Neural cell (in vitro differentiated cells): ENCODE measurements around the gene KRT6A. TPM values are rescaled to one million over a fixed set of nuclear protein-coding genes. Genes with fewer than 3 reads are reported as not detected.

ENCODE experiments used
- H2AFZ ChIP-seq: fragments of 200-600, 300-800 bp; sonication (generic), shearing (Covaris generic); 2 replicates; pipeline ENCODE4 v1.6.0; 2014; ENCODE audit warnings: low read depth, mild to moderate bottlenecking, antibody characterized with exemption, low read length, moderate library complexity
- H3F3A ChIP-seq: fragments of 200-600 bp; shearing (Covaris generic); 2 replicates; pipeline ENCODE4 v1.6.1; 2016; ENCODE audit warnings: mild to moderate bottlenecking, moderate library complexity, mixed read lengths, antibody characterized with exemption, low read length; ENCODE audit not compliant: insufficient read depth, poor library complexity, severe bottlenecking
- H3K27ac ChIP-seq: fragments of 200-600, 300-800 bp; sonication (generic), shearing (Covaris generic); 2 replicates; pipeline ENCODE4 v1.5.1; 2014; ENCODE audit warnings: mild to moderate bottlenecking, low read length, moderate library complexity
- H3K27me3 ChIP-seq: fragments of 300-800, 200-600 bp; sonication (generic), shearing (Covaris generic); 2 replicates; pipeline ENCODE4 v1.6.0; 2014; ENCODE audit warnings: mild to moderate bottlenecking, low read depth, low read length, moderate library complexity; ENCODE audit not compliant: insufficient read depth
- H3K36me3 ChIP-seq: fragments of 300-800, 200-600 bp; sonication (generic), shearing (Covaris generic); 2 replicates; pipeline ENCODE4 v1.5.1; 2014; ENCODE audit warnings: mild to moderate bottlenecking, antibody characterized with exemption, low read length, moderate library complexity; ENCODE audit not compliant: insufficient read depth
- H3K4me2 ChIP-seq: fragments of 300-800, 200-600 bp; sonication (generic), shearing (Covaris generic); 2 replicates; pipeline ENCODE4 v1.6.0; 2014; ENCODE audit warnings: mild to moderate bottlenecking, low read length
- H3K4me3 ChIP-seq: fragments of 300-800, 200-600 bp; sonication (generic), shearing (Covaris generic); 2 replicates; pipeline ENCODE4 v1.5.1; 2014; ENCODE audit warnings: mild to moderate bottlenecking, low read length, moderate library complexity
- H3K79me2 ChIP-seq: fragments of 200-600 bp; shearing (Covaris generic); replicated peaks from 2 replicates; pipeline ENCODE4 v1.6.0; 2014; ENCODE audit warnings: mild to moderate bottlenecking, low read length, moderate library complexity; ENCODE audit not compliant: insufficient read depth
- H3K9ac ChIP-seq: fragments of 300-800, 200-600 bp; sonication (generic), shearing (Covaris generic); 2 replicates; pipeline ENCODE4 v1.6.1; 2016; ENCODE audit warnings: mild to moderate bottlenecking, low read length, mixed read lengths
- H3K9me2 ChIP-seq: fragments of 200-600 bp; shearing (Covaris generic); 2 replicates; pipeline ENCODE4 v1.6.1; 2016; ENCODE audit warnings: mild to moderate bottlenecking, low read length, mixed read lengths; ENCODE audit not compliant: insufficient read depth
- H3K9me3 ChIP-seq: fragments of 200-600, 300-800 bp; sonication (generic), shearing (Covaris generic); 2 replicates; pipeline ENCODE4 v1.6.1; 2016; ENCODE audit warnings: mild to moderate bottlenecking, mixed run types, low read length, moderate library complexity, mixed read lengths
- H4K20me1 ChIP-seq: fragments of 200-600 bp; shearing (Covaris generic); 2 replicates; pipeline ENCODE4 v1.6.1; 2016; ENCODE audit warnings: mild to moderate bottlenecking, mixed run types; ENCODE audit not compliant: insufficient read depth
- EP300 ChIP-seq: fragments of 450-650 bp; conservative IDR thresholded peaks from 2 replicates; pipeline ENCODE4 v1.6.1; 2014; ENCODE audit warnings: antibody characterized with exemption, mild to moderate bottlenecking, moderate library complexity; ENCODE audit not compliant: poor library complexity, severe bottlenecking
- EZH2 ChIP-seq: fragments of 200-600, 300-800 bp; shearing (Covaris generic), sonication (generic); IDR thresholded peaks from 2 replicates; pipeline ENCODE4 v1.6.1; 2014; ENCODE audit warnings: antibody characterized with exemption, low read length, borderline replicate concordance, mild to moderate bottlenecking; ENCODE audit not compliant: insufficient read depth, poor library complexity, severe bottlenecking
- MXI1 ChIP-seq: fragments of 450-650 bp; conservative IDR thresholded peaks from 2 replicates; pipeline ENCODE4 v1.6.1; 2014; ENCODE audit warnings: antibody characterized with exemption, mild to moderate bottlenecking; ENCODE audit not compliant: poor library complexity, severe bottlenecking
- POLR2AphosphoS5 ChIP-seq: IDR thresholded peaks from 2 replicates; pipeline ENCODE4 v1.6.1; 2012
- RAD21 ChIP-seq: fragments of 450-650 bp; conservative IDR thresholded peaks from 2 replicates; pipeline ENCODE4 v1.6.1; 2014; ENCODE audit warnings: antibody characterized with exemption, mild to moderate bottlenecking, moderate library complexity
- SMC3 ChIP-seq: fragments of 450-650 bp; conservative IDR thresholded peaks from 2 replicates; pipeline ENCODE4 v1.6.1; 2014; ENCODE audit warnings: antibody characterized with exemption, mild to moderate bottlenecking, moderate library complexity; ENCODE audit not compliant: poor library complexity
- TAF1 ChIP-seq: IDR thresholded peaks from 2 replicates; pipeline ENCODE4 v1.6.1; 2012; ENCODE audit warnings: low read depth
- polyA plus RNA-seq: library from polyadenylated mRNA; depleted of rRNA; stranded (reverse); fragments of >200 nt; gene quantifications from 2 replicates; pipeline ENCODE4 v1.2.3, GENCODE V29; 2014
- TF ChIP-seq, protein P1 (sequence below): fragments of 450-650 bp; IDR thresholded peaks from 2 replicates; pipeline ENCODE4 v1.5.1; 2014; ENCODE audit warnings: antibody characterized with exemption, mild to moderate bottlenecking, moderate library complexity; ENCODE audit not compliant: poor library complexity, severe bottlenecking
- TF ChIP-seq, protein P2 (sequence below): IDR thresholded peaks from 2 replicates; pipeline ENCODE4 v1.6.1; 2012; ENCODE audit warnings: borderline replicate concordance

KRT6A gene
- polyA plus RNA-seq, 1 donor from 2014 or later: not detected

DNA sequence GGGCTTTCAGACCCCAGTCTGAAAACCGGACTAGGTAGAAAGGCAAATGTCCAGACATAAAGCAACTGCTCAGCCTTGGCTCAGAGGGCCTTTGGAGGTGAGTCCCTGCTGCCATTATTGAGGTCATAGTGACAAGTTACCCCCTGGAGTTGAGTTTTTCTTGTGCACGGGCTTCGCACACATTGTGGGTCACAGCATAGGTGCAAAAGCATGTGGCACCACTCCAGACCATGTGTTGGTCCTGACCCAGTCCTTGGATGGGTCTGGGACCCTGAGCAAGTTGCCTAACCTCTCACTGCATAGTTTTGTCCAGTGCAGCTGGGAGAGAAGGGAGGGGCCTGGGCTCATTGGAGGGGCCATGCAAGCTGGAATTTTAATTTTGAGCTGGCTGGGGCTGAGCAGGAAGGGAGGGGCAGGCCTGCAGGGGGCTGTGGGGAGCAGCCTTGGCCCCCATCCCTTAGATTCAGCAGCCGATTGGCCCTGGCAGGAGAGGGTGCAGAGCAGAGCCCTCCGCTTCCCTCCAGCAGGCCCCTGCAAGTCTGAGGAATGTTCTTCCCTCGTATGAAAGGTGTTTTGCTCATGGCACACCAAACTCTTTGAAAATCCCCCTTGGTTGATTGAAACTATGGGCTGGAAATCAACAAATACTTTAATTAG is 31.3 kb upstream of the KRT6A start:
- no peaks in the 10 kb centered on the region for H3F3A ChIP-seq
- no peaks in the 10 kb centered on the region for H3K27me3 ChIP-seq
- H3K36me3 ChIP-seq: no peaks in the 10 kb centered on the region
- H3K9me2 ChIP-seq: no peaks in the 10 kb centered on the region
- no peak overlapping the region for H3K4me2 ChIP-seq
- no peaks in the 10 kb centered on the region for H3K79me2 ChIP-seq
- TF ChIP-seq MXI1 (no peak), TAF1 (no peak), EP300 (no peak), SMC3 (no peak), EZH2 (no peak), POLR2AphosphoS5 (no peak), RAD21 (no peak)
- TF ChIP-seq, protein P1, sequence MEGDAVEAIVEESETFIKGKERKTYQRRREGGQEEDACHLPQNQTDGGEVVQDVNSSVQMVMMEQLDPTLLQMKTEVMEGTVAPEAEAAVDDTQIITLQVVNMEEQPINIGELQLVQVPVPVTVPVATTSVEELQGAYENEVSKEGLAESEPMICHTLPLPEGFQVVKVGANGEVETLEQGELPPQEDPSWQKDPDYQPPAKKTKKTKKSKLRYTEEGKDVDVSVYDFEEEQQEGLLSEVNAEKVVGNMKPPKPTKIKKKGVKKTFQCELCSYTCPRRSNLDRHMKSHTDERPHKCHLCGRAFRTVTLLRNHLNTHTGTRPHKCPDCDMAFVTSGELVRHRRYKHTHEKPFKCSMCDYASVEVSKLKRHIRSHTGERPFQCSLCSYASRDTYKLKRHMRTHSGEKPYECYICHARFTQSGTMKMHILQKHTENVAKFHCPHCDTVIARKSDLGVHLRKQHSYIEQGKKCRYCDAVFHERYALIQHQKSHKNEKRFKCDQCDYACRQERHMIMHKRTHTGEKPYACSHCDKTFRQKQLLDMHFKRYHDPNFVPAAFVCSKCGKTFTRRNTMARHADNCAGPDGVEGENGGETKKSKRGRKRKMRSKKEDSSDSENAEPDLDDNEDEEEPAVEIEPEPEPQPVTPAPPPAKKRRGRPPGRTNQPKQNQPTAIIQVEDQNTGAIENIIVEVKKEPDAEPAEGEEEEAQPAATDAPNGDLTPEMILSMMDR: no peak
- TF ChIP-seq, protein P2, sequence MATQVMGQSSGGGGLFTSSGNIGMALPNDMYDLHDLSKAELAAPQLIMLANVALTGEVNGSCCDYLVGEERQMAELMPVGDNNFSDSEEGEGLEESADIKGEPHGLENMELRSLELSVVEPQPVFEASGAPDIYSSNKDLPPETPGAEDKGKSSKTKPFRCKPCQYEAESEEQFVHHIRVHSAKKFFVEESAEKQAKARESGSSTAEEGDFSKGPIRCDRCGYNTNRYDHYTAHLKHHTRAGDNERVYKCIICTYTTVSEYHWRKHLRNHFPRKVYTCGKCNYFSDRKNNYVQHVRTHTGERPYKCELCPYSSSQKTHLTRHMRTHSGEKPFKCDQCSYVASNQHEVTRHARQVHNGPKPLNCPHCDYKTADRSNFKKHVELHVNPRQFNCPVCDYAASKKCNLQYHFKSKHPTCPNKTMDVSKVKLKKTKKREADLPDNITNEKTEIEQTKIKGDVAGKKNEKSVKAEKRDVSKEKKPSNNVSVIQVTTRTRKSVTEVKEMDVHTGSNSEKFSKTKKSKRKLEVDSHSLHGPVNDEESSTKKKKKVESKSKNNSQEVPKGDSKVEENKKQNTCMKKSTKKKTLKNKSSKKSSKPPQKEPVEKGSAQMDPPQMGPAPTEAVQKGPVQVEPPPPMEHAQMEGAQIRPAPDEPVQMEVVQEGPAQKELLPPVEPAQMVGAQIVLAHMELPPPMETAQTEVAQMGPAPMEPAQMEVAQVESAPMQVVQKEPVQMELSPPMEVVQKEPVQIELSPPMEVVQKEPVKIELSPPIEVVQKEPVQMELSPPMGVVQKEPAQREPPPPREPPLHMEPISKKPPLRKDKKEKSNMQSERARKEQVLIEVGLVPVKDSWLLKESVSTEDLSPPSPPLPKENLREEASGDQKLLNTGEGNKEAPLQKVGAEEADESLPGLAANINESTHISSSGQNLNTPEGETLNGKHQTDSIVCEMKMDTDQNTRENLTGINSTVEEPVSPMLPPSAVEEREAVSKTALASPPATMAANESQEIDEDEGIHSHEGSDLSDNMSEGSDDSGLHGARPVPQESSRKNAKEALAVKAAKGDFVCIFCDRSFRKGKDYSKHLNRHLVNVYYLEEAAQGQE: no peak
- H4K20me1 ChIP-seq: no peaks in the 10 kb centered on the region
- no peak overlapping the region for H3K9ac ChIP-seq
- H3K27ac ChIP-seq: no peak overlapping the region
- H3K4me3 ChIP-seq: no peak overlapping the region
- no peaks in the 10 kb centered on the region for H3K9me3 ChIP-seq
- no peak overlapping the region for H2AFZ ChIP-seq

DNA sequence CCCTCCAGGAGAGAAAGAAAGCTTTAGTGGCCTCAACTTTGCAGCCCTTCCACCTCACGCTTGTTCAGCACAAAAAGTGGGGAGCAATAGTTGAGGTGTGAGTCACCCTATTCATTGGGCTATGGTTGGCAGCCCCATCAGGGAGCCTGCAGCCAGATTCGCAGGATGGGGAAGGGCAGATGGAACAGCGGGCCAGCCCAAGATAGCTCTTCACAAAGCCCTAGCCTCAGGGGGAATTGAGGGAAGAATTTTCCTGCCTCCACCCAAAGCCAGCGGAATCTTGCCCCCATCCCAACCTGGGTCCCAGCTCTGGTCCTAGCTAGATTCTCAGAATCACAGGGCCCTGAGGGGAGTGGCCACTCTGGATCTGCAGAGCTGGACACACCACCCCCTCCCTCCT is 30.8 kb upstream of the KRT6A start:
- H4K20me1 ChIP-seq: no peaks in the 10 kb centered on the region
- no peak overlapping the region for H2AFZ ChIP-seq
- no peaks in the 10 kb centered on the region for H3K36me3 ChIP-seq
- H3F3A ChIP-seq: no peaks in the 10 kb centered on the region
- TF ChIP-seq MXI1 (no peak), RAD21 (no peak), EP300 (no peak), TAF1 (no peak), SMC3 (no peak), POLR2AphosphoS5 (no peak), EZH2 (no peak)
- TF ChIP-seq, protein P1: no peak
- TF ChIP-seq, protein P2: no peak
- no peaks in the 10 kb centered on the region for H3K79me2 ChIP-seq
- no peak overlapping the region for H3K27ac ChIP-seq
- no peaks in the 10 kb centered on the region for H3K9me3 ChIP-seq
- H3K9me2 ChIP-seq: no peaks in the 10 kb centered on the region
- no peak overlapping the region for H3K9ac ChIP-seq
- no peak overlapping the region for H3K4me2 ChIP-seq
- H3K27me3 ChIP-seq: no peaks in the 10 kb centered on the region
- no peak overlapping the region for H3K4me3 ChIP-seq
